Glutamatergic neuron (in vitro differentiated cells): ENCODE results near the gene DDT. TPM values are rescaled to one million over a fixed set of nuclear protein-coding genes. Genes with fewer than 3 reads are reported as not detected.
A peak's percentile ranks its signal among the peaks of the same experiment; 100 is the strongest.
"Not testable (repeated sequence)": the region's sequence is repeated elsewhere in the genome, so short reads cannot be mapped to it uniquely, and the experiment has no call there.

Experiments
- DNase-seq: peaks from one replicate; pipeline ENCODE4 v3.0.0; 2022
- H3K27ac Mint-ChIP-seq: one replicate; pipeline ENCODE4 v1.8.0; 2020; ENCODE audit warnings: mild to moderate bottlenecking, mixed read lengths, inconsistent platforms; ENCODE audit not compliant: unreplicated experiment
- H3K27me3 Mint-ChIP-seq: one replicate; pipeline ENCODE4 v1.8.0; 2020; ENCODE audit warnings: mild to moderate bottlenecking, moderate library complexity, mixed read lengths, inconsistent platforms; ENCODE audit not compliant: unreplicated experiment
- H3K36me3 Mint-ChIP-seq: one replicate; pipeline ENCODE4 v1.8.0; 2020; ENCODE audit warnings: mild to moderate bottlenecking, mixed read lengths, inconsistent platforms; ENCODE audit not compliant: unreplicated experiment
- H3K4me1 Mint-ChIP-seq: one replicate; pipeline ENCODE4 v1.8.0; 2020; ENCODE audit warnings: mild to moderate bottlenecking, low read depth, mixed read lengths, inconsistent platforms; ENCODE audit not compliant: unreplicated experiment
- H3K4me3 Mint-ChIP-seq: one replicate; pipeline ENCODE4 v1.8.0; 2020; ENCODE audit warnings: mild to moderate bottlenecking, mixed read lengths, inconsistent platforms; ENCODE audit not compliant: unreplicated experiment
- H3K9me3 Mint-ChIP-seq: one replicate; pipeline ENCODE4 v1.8.0; 2020; ENCODE audit warnings: mild to moderate bottlenecking, moderate library complexity, mixed read lengths, inconsistent platforms; ENCODE audit not compliant: unreplicated experiment
- CTCF ChIP-seq: fragments of 200-600 bp; sonication (generic); IDR thresholded peaks from one replicate; pipeline ENCODE4 v1.5.0; 2021; ENCODE audit not compliant: partially characterized antibody, unreplicated experiment
- total RNA-seq: library from RNA; stranded (reverse); fragmentation: NEBNext Ultra II Directional; extraction: Animal tissue kit (Norgen Biotek cat#: 25700); gene quantifications from one replicate; pipeline ENCODE4 v1.2.1, GENCODE V29; 2021; ENCODE audit not compliant: unreplicated experiment

The DDT gene
- total RNA-seq, 1 donor from 2014 or later = 95.9 TPM

DNA sequence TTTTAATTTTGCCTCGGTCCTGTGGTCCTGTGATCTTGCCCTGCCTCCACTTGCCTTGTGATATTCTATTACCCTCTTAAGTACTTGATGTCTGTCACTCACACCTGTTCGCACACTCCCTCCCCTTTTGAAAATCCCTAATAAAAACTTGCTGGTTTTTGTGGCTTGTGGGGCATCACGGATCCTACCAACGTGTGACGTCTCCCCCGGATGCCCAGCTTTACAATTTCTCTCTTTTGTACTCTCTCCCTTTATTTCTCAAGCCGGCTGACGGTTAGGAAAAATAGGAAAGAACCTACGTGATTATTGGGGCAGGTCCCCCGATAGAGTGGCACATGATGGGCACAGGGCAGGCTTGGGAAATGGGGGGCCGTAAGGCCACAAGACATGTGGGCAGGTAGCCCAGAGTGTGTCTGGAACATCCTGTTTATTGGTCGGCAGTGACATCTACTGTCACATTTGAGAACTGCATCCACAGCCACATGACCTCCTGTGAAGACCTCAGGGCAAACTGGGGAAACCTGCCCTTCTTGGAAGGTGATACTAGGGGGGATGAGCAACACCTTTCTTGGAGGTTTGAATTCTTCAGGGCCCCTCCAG is 17.8 kb downstream of the DDT start:
- H3K27me3 Mint-ChIP-seq, H3K9me3 Mint-ChIP-seq, H3K4me3 Mint-ChIP-seq, H3K4me1 Mint-ChIP-seq, H3K36me3 Mint-ChIP-seq, H3K27ac Mint-ChIP-seq: not testable (repeated sequence)
- peak; percentile 78 for TF ChIP-seq CTCF
- peak; percentile 83 for DNase-seq

DNA sequence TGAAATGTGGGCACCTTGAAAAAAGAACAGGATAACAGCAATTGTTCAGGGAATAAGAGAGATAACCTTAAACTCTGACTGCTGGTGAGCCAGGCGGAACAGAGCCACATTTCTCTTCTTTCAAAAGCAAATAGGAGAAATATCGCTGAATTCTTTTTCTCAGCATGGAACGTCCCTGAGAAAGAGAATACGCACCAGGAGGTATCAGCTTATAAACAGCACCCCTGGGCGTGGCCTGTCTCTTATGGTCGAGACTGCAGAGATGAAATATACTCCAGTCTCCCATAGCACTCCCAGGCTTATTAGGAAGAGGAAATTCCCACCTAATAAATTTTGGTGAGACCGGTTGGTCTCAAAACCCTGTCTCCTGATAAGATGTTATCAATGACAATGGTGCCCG is 18.4 kb downstream of the DDT start:
- H3K9me3 Mint-ChIP-seq, DNase-seq, H3K27me3 Mint-ChIP-seq, H3K27ac Mint-ChIP-seq, H3K4me1 Mint-ChIP-seq, H3K36me3 Mint-ChIP-seq, H3K4me3 Mint-ChIP-seq: not testable (repeated sequence)

GRCh38 chr22:23954991-23955305 is 19.3 kb downstream of the DDT start:
- not testable (repeated sequence) for H3K9me3 Mint-ChIP-seq, H3K4me3 Mint-ChIP-seq, H3K36me3 Mint-ChIP-seq, H3K27me3 Mint-ChIP-seq, H3K4me1 Mint-ChIP-seq, DNase-seq
- peak overlapping the region; percentile 3 for H3K27ac Mint-ChIP-seq

GRCh38 chr22:23954193-23954990 is 19.8 kb downstream of the DDT start:
- H3K27me3 Mint-ChIP-seq, H3K4me1 Mint-ChIP-seq, DNase-seq, H3K9me3 Mint-ChIP-seq, H3K36me3 Mint-ChIP-seq: not testable (repeated sequence)
- Mint-ChIP-seq H3K4me3 (peak overlapping the region; percentile 6), H3K27ac (peak overlapping the region; percentile 11)

DNA sequence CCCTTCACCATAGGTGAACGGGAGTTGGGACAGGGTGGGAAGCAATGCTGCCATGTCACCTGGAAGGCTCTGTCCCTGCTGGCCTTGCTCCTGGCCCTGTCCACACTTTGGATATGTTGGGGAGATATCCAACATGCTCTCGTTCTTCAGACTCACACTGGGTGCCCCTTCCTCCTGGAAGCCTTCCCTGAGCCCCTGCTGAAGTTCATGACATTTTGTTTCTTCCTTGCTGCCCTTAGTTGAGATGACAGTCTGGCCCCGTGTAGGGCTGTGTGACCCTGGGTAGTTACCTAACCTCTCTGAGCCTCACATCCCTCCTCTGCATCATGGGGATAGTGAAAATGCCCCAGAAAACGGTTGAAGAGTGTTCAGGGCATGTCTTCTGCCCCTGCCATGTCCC is 20.8 kb downstream of the DDT start:
- H3K27me3 Mint-ChIP-seq = not testable (repeated sequence)

GRCh38 chr22:23952794-23953405 is 21.3 kb downstream of the DDT start:
- not testable (repeated sequence) for H3K36me3 Mint-ChIP-seq, H3K4me1 Mint-ChIP-seq, H3K27ac Mint-ChIP-seq, H3K4me3 Mint-ChIP-seq, H3K9me3 Mint-ChIP-seq, DNase-seq, H3K27me3 Mint-ChIP-seq

More for the DNA sequence above, 20.8 kb downstream of the DDT start:
- H3K27ac Mint-ChIP-seq, H3K4me3 Mint-ChIP-seq, H3K36me3 Mint-ChIP-seq, DNase-seq, H3K4me1 Mint-ChIP-seq, H3K9me3 Mint-ChIP-seq: not testable (repeated sequence)

- not testable (repeated sequence) for DNase-seq, H3K4me1 Mint-ChIP-seq, H3K27me3 Mint-ChIP-seq, H3K27ac Mint-ChIP-seq, H3K9me3 Mint-ChIP-seq, H3K4me3 Mint-ChIP-seq, H3K36me3 Mint-ChIP-seq
Observed at GRCh38 chr22:23951383-23951782, 22.9 kb downstream of the DDT start.

DNA sequence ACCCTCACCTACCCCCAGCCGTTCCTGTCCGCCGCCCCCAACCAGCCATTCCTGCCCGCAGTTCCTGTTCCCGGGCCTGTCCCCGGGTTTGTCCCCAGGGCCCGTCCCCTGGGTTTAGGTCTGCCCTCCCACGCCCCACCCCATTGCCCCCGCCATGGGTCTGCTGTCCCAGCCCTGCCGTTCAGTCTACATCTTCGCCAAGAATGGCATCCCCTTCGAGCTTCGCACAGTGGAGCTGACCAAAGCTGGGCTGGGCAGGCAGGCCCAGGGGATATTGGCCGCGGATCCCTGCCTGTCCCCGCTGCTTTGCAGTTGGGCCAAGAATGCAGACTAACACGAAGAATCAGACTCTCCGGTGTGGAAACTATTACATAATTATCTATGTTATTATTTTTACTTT is 24.5 kb downstream of the DDT start:
- H3K4me3 Mint-ChIP-seq, H3K27me3 Mint-ChIP-seq: not testable (repeated sequence)

DNA sequence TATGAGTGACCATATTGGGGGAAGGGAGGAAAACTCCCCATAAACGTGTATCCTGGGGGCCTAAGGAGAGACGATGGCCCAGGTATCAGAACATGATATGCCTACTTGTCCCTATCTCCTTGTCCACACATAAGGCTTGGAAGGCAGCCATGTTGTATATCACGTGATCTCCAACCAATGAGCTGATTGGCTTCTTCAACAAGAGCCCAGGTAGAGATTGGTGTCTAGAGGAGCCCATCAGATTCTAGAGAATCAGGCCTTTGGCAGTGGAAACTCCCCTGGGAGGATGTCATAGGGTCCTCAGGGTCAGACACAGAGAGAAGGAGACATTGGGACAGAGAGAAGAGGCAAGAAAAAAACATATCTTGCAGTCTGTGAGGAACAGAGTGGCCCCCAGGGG is 26.9 kb downstream of the DDT start:
- H3K27ac Mint-ChIP-seq, H3K9me3 Mint-ChIP-seq, H3K4me3 Mint-ChIP-seq, H3K4me1 Mint-ChIP-seq, H3K27me3 Mint-ChIP-seq, H3K36me3 Mint-ChIP-seq, DNase-seq: not testable (repeated sequence)

More for the DNA sequence above, 24.5 kb downstream of the DDT start:
- DNase-seq, H3K27ac Mint-ChIP-seq, H3K36me3 Mint-ChIP-seq, H3K9me3 Mint-ChIP-seq, H3K4me1 Mint-ChIP-seq: not testable (repeated sequence)

DNA sequence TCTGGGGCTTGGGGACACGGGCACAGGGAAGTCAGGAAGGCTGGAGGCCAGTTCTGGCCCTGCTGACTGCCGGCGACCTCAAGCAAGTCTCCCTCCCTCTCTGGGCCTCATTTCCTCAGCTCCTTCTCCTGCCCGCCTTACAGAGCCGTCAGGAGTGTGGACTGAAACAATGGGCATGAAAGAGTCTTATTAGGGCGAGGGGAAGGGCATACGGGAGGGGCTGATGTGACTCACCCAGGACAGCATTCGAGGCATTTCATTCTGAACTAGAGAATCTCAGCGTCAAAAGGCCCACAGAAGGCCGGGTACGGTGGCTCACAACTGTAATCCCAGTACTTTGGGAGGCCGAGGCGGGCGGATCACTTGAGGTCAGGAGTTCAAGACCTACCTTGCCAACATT is 34.1 kb downstream of the DDT start:
- not testable (repeated sequence) for H3K4me3 Mint-ChIP-seq, H3K9me3 Mint-ChIP-seq, H3K36me3 Mint-ChIP-seq, H3K27me3 Mint-ChIP-seq, DNase-seq, H3K27ac Mint-ChIP-seq, H3K4me1 Mint-ChIP-seq
